ENCODE results near the gene DOHH.

- TF ChIP-seq REST (IDR thresholded peaks at IDR 0.05; ENCODE audit: insufficient read depth in 1 of 2, low read depth in 2 of 2, low read length in 1 of 2) (no peak), CTCF (IDR thresholded peaks at IDR 0.05) (no peak), POLR2AphosphoS5 (IDR thresholded peaks at IDR 0.05; ENCODE audit: low read depth, low read length) (no peak), SIN3A (IDR thresholded peaks at IDR 0.05; ENCODE audit: borderline replicate concordance, insufficient read depth, low read depth, low read length) (no peak), TCF7L2 (IDR thresholded peaks at IDR 0.05; ENCODE audit: low read depth, low read length) (no peak)
Measured at GRCh38 chr19:3443840-3444694, 56.4 kb downstream of the DOHH start.

Data from Panc1 (cell line).